AG04449 (cell line): ENCODE results near the gene AIRE.

Source experiments
- CTCF ChIA-PET: fragments of 350-600 bp; formaldehyde crosslinking; extraction: SDS; loops from one replicate; lab custom pipeline; 2021; ENCODE audit warnings: antibody characterized with exemption; lab: Yijun Ruan, JAX
- POLR2A ChIA-PET: fragments of 400-600, 350-600 bp; formaldehyde crosslinking; extraction: SDS; loops from one replicate; lab custom pipeline; 2020; ENCODE audit warnings: antibody characterized with exemption, inconsistent platforms; lab: Yijun Ruan, JAX
- DNase-seq: peaks from one replicate; pipeline ENCODE4 v3.0.0-alpha.2; 2010; ENCODE audit warnings: low read depth, low spot score
- H3K4me3 ChIP-seq: 2 replicates; pipeline ENCODE4 v1.5.1; 2011; ENCODE audit warnings: low read depth, mild to moderate bottlenecking, control low read depth, low read length
- CTCF ChIP-seq: IDR thresholded peaks from one replicate; pipeline ENCODE4 v1.5.1; 2011; ENCODE audit warnings: mild to moderate bottlenecking, moderate library complexity, low read length, control low read depth, inconsistent platforms; ENCODE audit not compliant: insufficient read depth; ENCODE audit errors: missing control alignments

Gene AIRE

GRCh38 chr21:44329086-44329889, 43.6 kb downstream of the AIRE start:
- TF ChIP-seq CTCF: no peak
- ChIA-PET POLR2A (interaction anchor here (1.6 kb wide), 1 partner anchor 9 kb away, joined by 3 read pairs; no protein-coding TSS in a partner anchor), CTCF (interaction anchor here (0.7 to 1.1 kb wide), 3 partner anchors 9 to 28 kb away, joined by 3 to 4 read pairs (median 3); no protein-coding TSS in a partner anchor)
- H3K4me3 ChIP-seq: no peak overlapping the region
- no peak for DNase-seq

GRCh38 chr21:44329971-44330681, 44.5 kb downstream of the AIRE start:
- POLR2A ChIA-PET: interaction anchor here (1.6 kb wide), 1 partner anchor 8 kb away, joined by 3 read pairs; no protein-coding TSS in a partner anchor

GRCh38 chr21:44330698-44331097, 45.0 kb downstream of the AIRE start:
- H3K4me3 ChIP-seq: no peak overlapping the region
- POLR2A ChIA-PET: no interaction called here
- CTCF ChIA-PET: no interaction called here
- no peak for TF ChIP-seq CTCF
- DNase-seq: no peak

More at GRCh38 chr21:44329971-44330681, 44.5 kb downstream of the AIRE start:
- no peak for TF ChIP-seq CTCF
- CTCF ChIA-PET: interaction anchor here (1.1 kb wide), 1 partner anchor 29 kb away, joined by 3 read pairs; no protein-coding TSS in a partner anchor
- no peak overlapping the region for H3K4me3 ChIP-seq
- no peak for DNase-seq

- TF ChIP-seq CTCF: no peak
- no peak overlapping the region for H3K4me3 ChIP-seq
- CTCF ChIA-PET: interaction anchor here (0.9 kb wide), 1 partner anchor 11 kb away, joined by 3 read pairs; no protein-coding TSS in a partner anchor
- DNase-seq: no peak
- POLR2A ChIA-PET: no interaction called here
Measured at GRCh38 chr21:44331209-44331608, 45.5 kb downstream of the AIRE start.

GRCh38 chr21:44331650-44332307, 46.1 kb downstream of the AIRE start:
- no peak for DNase-seq
- no peak overlapping the region for H3K4me3 ChIP-seq
- TF ChIP-seq CTCF: no peak
- ChIA-PET POLR2A (no interaction called here), CTCF (interaction anchor here (0.9 kb wide), 1 partner anchor 12 kb away, joined by 3 read pairs; no protein-coding TSS in a partner anchor)
